B cell (primary cell): ENCODE measurements around the gene ZCCHC7. TPM values are rescaled to one million over a fixed set of nuclear protein-coding genes. Genes with fewer than 3 reads are reported as not detected.

Experiments
- ATAC-seq: fragments of 200-7000 bp; cut with Tn5 transposase; one replicate; pipeline ENCODE4 v1.10.0; 2021; ENCODE audit warnings: low read depth, mild to moderate bottlenecking, moderate number of reproducible peaks, moderate library complexity
- CTCF ChIA-PET: fragments of 350-600 bp; sonication (Branson Sonifier 250); formaldehyde crosslinking; loops from one replicate; lab custom pipeline; 2021; ENCODE audit warnings: antibody characterized with exemption, inconsistent platforms; lab: Charles Lee
- POLR2A ChIA-PET: fragments of 350-600 bp; sonication (Branson Sonifier 250); formaldehyde crosslinking; loops from one replicate; lab custom pipeline; 2021; ENCODE audit warnings: antibody characterized with exemption; lab: Charles Lee
- DNase-seq: peaks from one replicate; pipeline ENCODE4 v3.0.0; 2013
- H2AFZ ChIP-seq: 2 replicates; pipeline ENCODE4 v1.6.1; 2012; ENCODE audit warnings: mild to moderate bottlenecking, low read depth, low read length; ENCODE audit not compliant: insufficient read depth, poor library complexity, severe bottlenecking
- H3K27ac ChIP-seq, 2 donors: 1 replicate in 1 of 2; 2 replicates in 1 of 2; pipeline ENCODE4 v1.5.1; 2012 to 2013; ENCODE audit warnings: low read length in 2 of 2, mild to moderate bottlenecking in 2 of 2, moderate library complexity in 1 of 2
- H3K27me3 ChIP-seq, 4 experiments: fragments of 200-600 bp in 1 of 4; sonication (generic) in 1 of 4; replicated peaks in 1 of 4; 1 replicate in 2 of 4; 2 replicates in 2 of 4; pipeline versions ENCODE4 v1.6.1 to v1.7.0; 2013 to 2016; ENCODE audit warnings: low read length in 3 of 4, mild to moderate bottlenecking in 2 of 4, mixed read lengths in 1 of 4, moderate library complexity in 1 of 4; ENCODE audit not compliant: insufficient read depth in 4 of 4, control insufficient read depth in 3 of 4; ENCODE audit errors: control extremely low read depth in 1 of 4
- H3K36me3 ChIP-seq, 2 experiments: replicated peaks in 1 of 2; 1 replicate in 1 of 2; 2 replicates in 1 of 2; pipeline versions ENCODE4 v1.6.1 to v1.7.1; 2013; ENCODE audit warnings: low read length in 1 of 2; ENCODE audit not compliant: insufficient read depth in 2 of 2, control insufficient read depth in 1 of 2; ENCODE audit errors: control extremely low read depth in 1 of 2, extremely low read depth in 1 of 2
- H3K4me1 ChIP-seq, 2 donors: fragments of 200-600 bp in 1 of 2; sonication (generic) in 1 of 2; 1 replicate in 1 of 2; 2 replicates in 1 of 2; pipeline versions ENCODE4 v1.5.1 to v1.6.1; 2013 to 2017; ENCODE audit warnings: low read length in 2 of 2; ENCODE audit not compliant: control insufficient read depth in 2 of 2, insufficient read depth in 2 of 2
- H3K4me2 ChIP-seq: replicated peaks from 2 replicates; pipeline ENCODE3; 2012; ENCODE audit warnings: mild to moderate bottlenecking, low read depth, low read length; ENCODE audit not compliant: poor library complexity, severe bottlenecking
- H3K4me3 ChIP-seq, 5 experiments: fragments of 200-600 bp in 1 of 5; sonication (generic) in 1 of 5; 1 replicate in 3 of 5; 2 replicates in 2 of 5; pipeline versions ENCODE4 v1.5.1 to v1.7.0; 2011 to 2016; ENCODE audit warnings: low read length in 4 of 5, mild to moderate bottlenecking in 4 of 5, low read depth in 2 of 5, control low read depth in 1 of 5, moderate library complexity in 1 of 5; ENCODE audit not compliant: insufficient read depth in 1 of 5; ENCODE audit errors: control extremely low read depth in 1 of 5, extremely low read depth in 1 of 5
- H3K79me2 ChIP-seq: fragments of 200-600 bp; sonication (generic); one replicate; pipeline ENCODE4 v1.6.0; 2016; ENCODE audit warnings: low read length; ENCODE audit not compliant: control insufficient read depth, insufficient read depth
- H3K9ac ChIP-seq: fragments of 200-600 bp; sonication (generic); 2 replicates; pipeline ENCODE4 v1.6.1; 2017; ENCODE audit warnings: mild to moderate bottlenecking, low read length, moderate library complexity
- H3K9me3 ChIP-seq, 3 donors: one replicate each; pipeline versions ENCODE4 v1.6.1 to v1.7.1; 2013; ENCODE audit warnings: low read length in 2 of 3; ENCODE audit not compliant: control insufficient read depth in 2 of 3, insufficient read depth in 1 of 3; ENCODE audit errors: control extremely low read depth in 1 of 3
- H4K20me1 ChIP-seq: 2 replicates; pipeline ENCODE4 v1.6.0; 2012; ENCODE audit warnings: mild to moderate bottlenecking, low read length; ENCODE audit not compliant: insufficient read depth, control insufficient read depth, poor library complexity, severe bottlenecking
- H3K27ac Mint-ChIP-seq: one replicate; pipeline ENCODE4 v1.8.0; 2021; ENCODE audit warnings: mixed read lengths
- H3K27me3 Mint-ChIP-seq: one replicate; pipeline ENCODE4 v1.8.0; 2021; ENCODE audit warnings: mixed read lengths
- H3K4me1 Mint-ChIP-seq: one replicate; pipeline ENCODE4 v1.8.0; 2021; ENCODE audit warnings: mixed read lengths
- H3K4me3 Mint-ChIP-seq: one replicate; pipeline ENCODE4 v1.8.0; 2021; ENCODE audit warnings: mixed read lengths
- H3K9me3 Mint-ChIP-seq: one replicate; pipeline ENCODE4 v1.8.0; 2022; ENCODE audit warnings: mixed read lengths; ENCODE audit not compliant: insufficient read depth
- EZH2 ChIP-seq: IDR thresholded peaks from 2 replicates; pipeline ENCODE4 v1.6.1; 2012; ENCODE audit warnings: borderline replicate concordance, low read depth, mild to moderate bottlenecking, moderate library complexity, low read length; ENCODE audit not compliant: insufficient read depth, poor library complexity, severe bottlenecking
- WGBS: methylation state at CpG from one replicate; pipeline ENCODE4 v1.1.5; 2013; ENCODE audit warnings: missing lambda C conversion rate; ENCODE audit not compliant: insufficient coverage; 5-methylcytosine and 5-hydroxymethylcytosine counted together
- intact Hi-C: fragments of 100-400 bp; cut with micrococcal nuclease; formaldehyde crosslinking; loops from one replicate; pipeline ENCODE4 v1.10.0; 2022
- polyA plus RNA-seq: library from polyadenylated mRNA; depleted of rRNA; stranded (reverse); fragments of >200 nt; gene quantifications from 2 replicates; pipeline ENCODE4 v1.2.3, GENCODE V29; 2012
- total RNA-seq, 2 donors: library from RNA; stranded (reverse); fragments of 120-200 nt in 1 of 2; gene quantifications; 1 replicate in 1 of 2; 2 replicates in 1 of 2; pipeline versions ENCODE4 v1.2.3 to v1.2.4, GENCODE V29; 2013 to 2022
- TF ChIP-seq, protein P1 (sequence below): fragments of 200-600 bp; IDR thresholded peaks from one replicate; pipeline ENCODE4 v1.8.0; 2022; ENCODE audit warnings: antibody characterized with exemption, mild to moderate bottlenecking

Gene ZCCHC7
- total and polyA plus RNA-seq, 2 donors (not counting 1 experiment from before 2014, with no cell fraction given) = 56.3 to 83.5 TPM

GRCh38 chr9:37405764-37406380 lies 285.5 kb downstream of the ZCCHC7 start:
- DNase-seq (no peak), ATAC-seq (no peak)
- H3K27me3 Mint-ChIP-seq = no peaks in the 10 kb centered on the region
- TF ChIP-seq EZH2 = no peak
- TF ChIP-seq, protein P1, sequence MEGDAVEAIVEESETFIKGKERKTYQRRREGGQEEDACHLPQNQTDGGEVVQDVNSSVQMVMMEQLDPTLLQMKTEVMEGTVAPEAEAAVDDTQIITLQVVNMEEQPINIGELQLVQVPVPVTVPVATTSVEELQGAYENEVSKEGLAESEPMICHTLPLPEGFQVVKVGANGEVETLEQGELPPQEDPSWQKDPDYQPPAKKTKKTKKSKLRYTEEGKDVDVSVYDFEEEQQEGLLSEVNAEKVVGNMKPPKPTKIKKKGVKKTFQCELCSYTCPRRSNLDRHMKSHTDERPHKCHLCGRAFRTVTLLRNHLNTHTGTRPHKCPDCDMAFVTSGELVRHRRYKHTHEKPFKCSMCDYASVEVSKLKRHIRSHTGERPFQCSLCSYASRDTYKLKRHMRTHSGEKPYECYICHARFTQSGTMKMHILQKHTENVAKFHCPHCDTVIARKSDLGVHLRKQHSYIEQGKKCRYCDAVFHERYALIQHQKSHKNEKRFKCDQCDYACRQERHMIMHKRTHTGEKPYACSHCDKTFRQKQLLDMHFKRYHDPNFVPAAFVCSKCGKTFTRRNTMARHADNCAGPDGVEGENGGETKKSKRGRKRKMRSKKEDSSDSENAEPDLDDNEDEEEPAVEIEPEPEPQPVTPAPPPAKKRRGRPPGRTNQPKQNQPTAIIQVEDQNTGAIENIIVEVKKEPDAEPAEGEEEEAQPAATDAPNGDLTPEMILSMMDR = no peak
- CTCF ChIA-PET = interaction anchor here (1.3 to 11.4 kb wide), 8 partner anchors 7 to 32 kb away, joined by 4 to 125 read pairs (median 12); no protein-coding TSS in a partner anchor
- intact Hi-C loops = loop anchor here (5.0 kb wide), 1 partner anchor 209 kb away; no protein-coding TSS in a partner anchor
- Histone ChIP-seq H3K9me3 (no peaks in the 10 kb centered on the region), H3K27me3 (no peaks in the 10 kb centered on the region), H3K79me2 (no peaks in the 10 kb centered on the region), H3K4me1 (peaks cover 56 to 72% of the 10 kb centered on the region in 2 donors), H3K36me3 (no peaks in the 10 kb centered on the region), H3K4me2 (no peak overlapping the region), H3K9ac (no peak overlapping the region), H2AFZ (no peak overlapping the region), H4K20me1 (no peaks in the 10 kb centered on the region), H3K27ac (no peak overlapping the region), H3K4me3 (no peak overlapping the region)
- 83% methylated on average over 4 of the region's 10 CpGs for WGBS
- POLR2A ChIA-PET = interaction anchor here (0.6 to 3.9 kb wide), 5 partner anchors 19 to 60 kb away, joined by 3 to 22 read pairs (median 6); no protein-coding TSS in a partner anchor
- H3K9me3 Mint-ChIP-seq = no peaks in the 10 kb centered on the region
- peak overlapping the region; percentile 23 for H3K4me3 Mint-ChIP-seq
- peaks cover 79% of the 10 kb centered on the region for H3K4me1 Mint-ChIP-seq
- peak overlapping the region; percentile 21 for H3K27ac Mint-ChIP-seq
